PFSK-1 (cell line): ENCODE measurements around the gene SETX.

ENCODE experiments used
- FOXP2 ChIP-seq: optimal IDR thresholded peaks from 2 replicates; pipeline ENCODE3; 2011; ENCODE audit warnings: borderline replicate concordance, control low read depth, inconsistent platforms; ENCODE audit not compliant: insufficient read depth; ENCODE audit errors: extremely low read length, extremely low read depth
- POLR2AphosphoS5 ChIP-seq: IDR thresholded peaks from 2 replicates; pipeline ENCODE4 v1.6.1; 2012; ENCODE audit warnings: low read depth, mild to moderate bottlenecking, control low read depth, low read length, moderate library complexity
- REST ChIP-seq, 2 experiments: IDR thresholded peaks; 2 replicates each; pipeline versions ENCODE4 v1.6.1 to v1.8.0; 2011 to 2012; ENCODE audit warnings: low read depth in 2 of 2, low read length in 2 of 2, control low read depth in 1 of 2, inconsistent platforms in 1 of 2, mild to moderate bottlenecking in 1 of 2, moderate library complexity in 1 of 2; ENCODE audit not compliant: insufficient read depth in 1 of 2
- SIN3A ChIP-seq: IDR thresholded peaks from 2 replicates; pipeline ENCODE4 v1.6.1; 2012; ENCODE audit warnings: mild to moderate bottlenecking, low read length, moderate library complexity, borderline replicate concordance; ENCODE audit not compliant: insufficient read depth
- TAF1 ChIP-seq: IDR thresholded peaks from 2 replicates; pipeline ENCODE4 v1.6.1; 2012; ENCODE audit warnings: low read length, control low read depth, borderline replicate concordance; ENCODE audit not compliant: insufficient read depth

The SETX gene

GRCh38 chr9:132236662-132237311 is 118.0 kb downstream of the SETX start:
- no peak for TF ChIP-seq REST (IDR thresholded peaks at IDR 0.05; ENCODE audit: insufficient read depth in 1 of 2, low read depth in 2 of 2, low read length in 2 of 2)
- TF ChIP-seq POLR2AphosphoS5, result no peak
- TF ChIP-seq SIN3A, result no peak
- TF ChIP-seq TAF1, result no peak
- TF ChIP-seq FOXP2, result no peak

- TF ChIP-seq TAF1 (no peak), REST (IDR thresholded peaks at IDR 0.05; ENCODE audit: insufficient read depth in 1 of 2, low read depth in 2 of 2, low read length in 2 of 2) (no peak), FOXP2 (no peak), SIN3A (no peak), POLR2AphosphoS5 (no peak)
Measured at GRCh38 chr9:132235894-132236661, 118.7 kb downstream of the SETX start.

GRCh38 chr9:132235125-132235524 is 119.7 kb downstream of the SETX start:
- no peak for TF ChIP-seq REST (IDR thresholded peaks at IDR 0.05; ENCODE audit: insufficient read depth in 1 of 2, low read depth in 2 of 2, low read length in 2 of 2)

- TF ChIP-seq FOXP2 (no peak), TAF1 (no peak), REST (IDR thresholded peaks at IDR 0.05; ENCODE audit: insufficient read depth in 1 of 2, low read depth in 2 of 2, low read length in 2 of 2) (no peak), SIN3A (no peak)
Measured at GRCh38 chr9:132234535-132234934, 120.3 kb downstream of the SETX start.

- TF ChIP-seq FOXP2 (no peak), SIN3A (no peak), REST (IDR thresholded peaks at IDR 0.05; ENCODE audit: insufficient read depth in 1 of 2, low read depth in 2 of 2, low read length in 2 of 2) (no peak)
Measured at GRCh38 chr9:132233138-132233537, 121.6 kb downstream of the SETX start.
